GM08714 (cell line): ENCODE results near the gene CERKL.

ENCODE experiments used
- H3K4me3 ChIP-seq: fragments of 200-500 bp; sonication (Bioruptor generic); 2 replicates; pipeline ENCODE4 v1.5.1; 2014; ENCODE audit warnings: mild to moderate bottlenecking, low read length, inconsistent platforms
- ZNF274 ChIP-seq: IDR thresholded peaks from 2 replicates; pipeline ENCODE4 v1.6.1; 2012; ENCODE audit warnings: mild to moderate bottlenecking, low read depth, low read length

The CERKL gene

DNA sequence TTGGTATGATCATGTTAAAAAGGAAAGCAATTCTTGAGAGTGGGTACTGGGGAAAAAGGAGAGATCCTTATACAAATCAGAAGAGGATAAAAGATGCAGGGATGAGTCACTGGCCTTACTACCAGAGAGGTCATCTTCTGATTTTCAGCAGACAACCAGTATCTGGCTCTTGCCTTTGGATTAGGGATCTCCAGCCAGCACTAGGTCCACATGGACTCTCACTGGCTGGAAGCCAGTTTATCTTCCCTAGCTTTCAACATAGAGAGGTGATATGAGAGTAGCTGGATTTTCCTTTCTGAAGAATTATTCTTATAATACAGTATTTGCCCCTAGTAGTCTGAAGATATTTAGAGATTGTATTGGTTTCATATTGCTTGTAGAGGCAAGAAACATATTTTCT is 30.2 kb downstream of the CERKL start:
- no peak for TF ChIP-seq ZNF274
- H3K4me3 ChIP-seq, result no peak overlapping the region

DNA sequence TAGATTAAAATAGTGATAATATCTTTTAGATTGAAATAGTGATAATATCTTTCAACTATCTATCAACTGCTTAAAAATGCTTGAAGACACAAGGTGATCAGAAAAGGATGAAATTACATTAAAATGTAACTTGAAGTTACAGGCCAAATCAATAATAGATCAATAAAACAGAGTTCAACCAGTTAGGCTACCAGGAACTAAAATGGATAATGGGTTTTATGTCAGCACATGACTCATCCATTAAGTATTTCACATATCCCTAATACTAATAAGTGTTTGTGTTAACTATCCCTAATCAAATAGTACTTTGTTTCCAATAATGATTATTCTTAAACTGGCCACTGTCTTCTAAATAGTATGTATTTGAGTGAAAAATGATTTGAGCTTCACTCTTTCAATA is 33.7 kb downstream of the CERKL start:
- no peak overlapping the region for H3K4me3 ChIP-seq
- no peak for TF ChIP-seq ZNF274

DNA sequence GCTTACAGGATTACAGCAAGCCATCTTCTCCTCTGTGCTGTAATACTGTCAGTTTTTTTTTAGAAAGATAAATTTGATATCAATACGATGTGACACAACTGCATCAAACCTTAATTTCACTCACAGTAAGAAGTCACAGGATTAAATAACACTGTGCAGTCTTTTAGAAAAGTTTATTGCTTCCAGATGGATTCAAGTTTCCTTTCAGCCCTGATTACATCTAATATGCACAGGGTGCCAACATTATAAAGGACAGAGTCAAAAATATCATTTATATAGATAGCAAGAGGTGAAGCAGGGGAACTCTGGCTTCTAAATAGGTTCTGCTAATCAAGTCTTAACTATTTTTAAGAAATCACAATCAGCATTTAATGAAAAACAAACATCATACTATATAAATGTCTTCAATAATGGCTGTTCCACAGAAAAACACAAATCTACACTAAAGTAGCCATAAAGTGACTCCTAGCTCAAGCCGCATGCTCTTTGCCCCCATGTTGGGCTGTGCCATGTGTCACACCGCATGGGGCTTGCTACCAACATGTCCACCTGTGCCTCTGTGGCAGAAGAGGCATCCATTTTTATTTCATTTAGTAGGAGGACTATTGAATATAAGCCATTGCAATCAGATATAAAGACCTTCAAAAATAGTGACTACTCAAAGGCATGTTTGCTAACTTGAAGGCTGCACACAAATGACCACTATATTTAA is 35.0 kb downstream of the CERKL start:
- no peak for TF ChIP-seq ZNF274
- no peak overlapping the region for H3K4me3 ChIP-seq

DNA sequence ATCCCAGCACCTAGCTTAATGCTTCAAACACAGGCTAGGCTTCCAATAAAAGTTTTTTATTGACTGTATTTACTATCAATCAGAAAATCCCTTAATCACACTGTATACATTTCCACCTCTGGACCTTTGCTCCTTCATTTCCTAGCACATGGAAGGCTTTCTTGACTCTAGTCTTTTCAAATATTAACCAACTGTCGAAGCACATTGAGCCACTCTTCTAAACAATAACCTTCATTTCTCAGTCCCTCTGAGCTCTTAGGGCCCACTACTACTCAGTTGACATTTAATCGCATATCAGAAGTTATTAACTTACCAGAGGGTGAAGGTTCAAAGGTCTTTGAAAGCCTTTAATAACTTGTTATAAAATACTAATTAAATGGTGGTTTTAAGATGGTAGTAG is 37.4 kb downstream of the CERKL start:
- no peak overlapping the region for H3K4me3 ChIP-seq
- no peak for TF ChIP-seq ZNF274

DNA sequence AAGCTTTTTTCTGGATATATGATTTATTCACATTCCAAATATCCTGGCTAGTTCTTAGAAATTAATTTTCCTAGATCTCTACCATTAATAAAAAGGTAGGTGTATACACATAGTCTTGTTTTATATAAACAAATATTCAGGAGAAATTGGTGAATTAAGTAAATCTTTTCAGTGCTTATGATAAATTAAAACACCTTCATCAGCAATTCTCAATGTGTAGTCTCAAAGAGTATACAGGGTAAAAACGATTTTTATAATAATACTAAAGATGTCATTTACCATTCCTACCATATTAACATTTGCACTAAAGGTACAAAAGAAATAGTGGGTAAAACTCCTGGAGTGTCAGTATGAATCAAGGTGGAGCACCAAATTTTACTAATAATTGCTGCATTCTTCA is 40.2 kb downstream of the CERKL start:
- TF ChIP-seq ZNF274, result no peak

DNA sequence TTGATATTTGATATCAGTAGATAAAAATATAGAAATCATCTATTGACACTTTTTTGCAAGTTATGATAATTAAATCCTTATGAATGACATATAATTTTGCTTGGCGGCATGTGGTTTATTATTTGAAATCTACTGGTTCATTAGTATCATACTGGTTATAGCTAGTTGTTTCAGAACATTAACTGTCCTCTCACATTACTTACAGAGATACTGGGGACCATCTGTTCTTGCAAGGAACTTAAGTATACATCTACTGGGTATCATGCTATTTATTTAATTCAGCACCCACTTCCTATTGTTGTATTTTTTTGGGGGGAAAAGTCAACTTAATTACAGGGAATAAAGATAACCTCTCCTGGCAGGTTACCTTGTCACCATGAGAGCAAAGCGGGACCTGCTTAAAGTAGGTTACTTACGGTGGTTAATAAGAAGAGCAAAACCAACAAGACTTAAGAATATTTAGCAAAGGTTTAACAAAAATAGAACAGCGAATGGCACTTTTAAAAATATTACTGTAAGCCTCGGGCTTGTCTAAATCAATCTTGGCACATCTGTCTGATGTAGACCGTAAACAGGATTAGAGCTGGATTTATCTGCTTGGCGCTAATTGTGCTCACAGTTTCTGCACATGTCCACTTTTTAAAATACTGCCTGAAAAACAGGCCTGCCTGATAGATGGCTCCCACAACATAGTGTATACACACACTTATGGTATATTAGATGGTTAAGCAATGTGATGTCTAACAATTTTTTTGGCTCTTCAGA is 41.8 kb downstream of the CERKL start:
- no peak overlapping the region for H3K4me3 ChIP-seq
- no peak for TF ChIP-seq ZNF274

More for the DNA sequence above, 40.2 kb downstream of the CERKL start:
- no peak overlapping the region for H3K4me3 ChIP-seq

DNA sequence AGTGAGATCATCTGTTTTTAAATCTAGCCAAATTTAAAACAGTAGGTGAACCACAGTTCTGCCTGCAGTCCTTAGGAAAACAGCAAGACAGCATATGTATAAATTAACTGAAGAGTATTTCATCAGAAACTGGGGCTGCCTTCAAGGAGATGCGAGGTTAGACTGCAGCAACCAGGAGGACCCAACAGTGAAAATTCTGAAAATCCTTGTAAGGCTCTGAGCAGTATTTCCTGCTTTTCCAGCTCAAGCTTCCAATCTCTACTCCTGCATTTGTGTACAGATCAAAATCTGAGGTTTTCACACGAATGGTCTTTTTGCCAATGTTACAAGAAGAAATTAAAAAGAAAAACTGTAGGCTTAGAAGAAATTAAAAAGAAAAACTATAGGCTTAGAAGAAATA is 43.7 kb downstream of the CERKL start:
- no peak overlapping the region for H3K4me3 ChIP-seq

DNA sequence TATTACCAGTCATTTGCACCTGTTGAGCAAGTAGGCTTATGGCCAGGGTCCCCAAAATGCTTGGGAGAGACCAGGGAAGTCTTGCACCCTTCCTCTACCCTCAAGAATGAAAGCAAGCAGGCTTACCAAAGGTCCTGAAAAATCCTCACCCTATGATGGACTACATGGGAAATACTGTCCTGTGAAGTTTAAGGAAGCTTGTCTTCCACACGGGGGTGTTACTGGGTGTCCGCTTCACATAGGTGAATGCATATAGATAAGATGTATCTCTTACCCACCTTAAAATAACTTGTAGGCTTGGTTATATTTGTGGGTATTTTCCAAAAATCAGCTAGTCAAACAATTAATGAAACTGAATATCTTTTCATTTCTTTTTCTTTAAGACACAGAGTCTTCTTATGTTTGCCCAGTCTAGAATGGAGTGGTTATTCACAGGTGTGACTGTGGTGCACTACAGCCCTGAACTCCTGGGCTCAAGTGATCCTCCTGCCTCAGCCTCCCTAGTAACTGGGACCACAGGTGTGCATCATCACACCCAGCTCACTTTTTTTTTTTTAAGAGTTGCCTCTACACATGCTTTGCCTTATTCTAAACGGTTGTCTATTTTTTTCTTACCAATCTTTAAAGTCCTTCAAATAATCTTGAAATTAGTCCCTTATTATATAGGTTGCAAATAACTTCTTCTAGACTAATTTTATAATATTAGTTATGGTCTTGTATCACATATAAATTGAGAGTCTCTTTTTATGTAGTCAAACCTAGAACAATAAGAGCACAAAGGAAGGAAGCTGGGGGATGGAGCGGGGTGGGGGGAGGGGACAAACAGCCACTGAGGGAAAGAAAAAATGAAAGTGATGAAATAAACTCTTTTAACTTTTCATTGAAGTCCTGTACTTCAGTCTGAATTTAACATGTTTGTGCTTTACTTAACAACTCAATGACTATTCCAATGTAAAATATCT is 49.0 kb downstream of the CERKL start:
- no peak for TF ChIP-seq ZNF274

More for the DNA sequence above, 43.7 kb downstream of the CERKL start:
- no peak for TF ChIP-seq ZNF274

DNA sequence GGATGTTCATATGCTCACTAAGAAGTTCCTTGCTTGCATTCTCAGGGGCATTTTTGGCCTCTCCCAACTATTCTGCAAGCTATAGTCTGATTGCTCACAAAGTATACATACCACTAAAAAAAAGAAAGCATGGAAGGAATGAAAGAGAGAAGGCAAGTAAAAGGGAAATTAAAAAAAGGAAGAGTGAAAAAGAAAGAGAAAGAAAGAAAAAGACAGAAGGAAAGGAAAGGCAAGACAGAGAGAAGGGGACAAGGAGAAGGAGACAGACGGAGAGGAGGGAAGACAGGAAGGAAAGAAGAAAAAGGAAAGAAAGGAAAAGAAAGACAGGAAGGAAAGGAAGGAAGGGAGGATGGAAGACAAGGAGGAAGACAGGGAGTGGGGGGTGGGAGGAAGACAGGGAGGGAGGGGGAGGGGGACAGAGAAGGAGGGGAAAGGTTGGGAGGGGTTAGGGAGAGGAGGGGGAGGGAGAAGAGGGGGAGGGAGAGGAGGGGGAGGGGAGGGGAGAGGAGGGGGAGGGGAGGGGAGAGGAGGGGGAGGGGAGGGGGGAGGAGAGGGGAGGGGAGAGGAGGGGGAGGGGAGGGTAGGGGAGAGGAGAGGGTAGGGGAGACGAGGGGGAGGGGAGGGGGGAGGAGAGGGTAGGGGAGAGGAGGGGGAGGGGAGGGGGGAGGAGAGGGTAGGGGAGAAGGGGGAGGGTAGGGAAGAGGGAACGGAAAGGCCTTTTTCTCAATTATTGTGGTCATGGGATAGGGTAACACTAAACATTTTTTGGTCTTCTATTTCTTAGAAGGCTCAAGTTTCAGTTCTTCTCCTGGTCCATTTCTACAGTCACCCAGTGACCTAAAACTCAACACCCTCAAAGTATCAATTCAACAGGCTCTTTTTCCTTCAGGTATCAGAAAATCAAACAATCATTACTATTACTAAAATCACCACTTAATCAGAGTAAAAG is 50.7 kb downstream of the CERKL start:
- no peak for TF ChIP-seq ZNF274
- no peak overlapping the region for H3K4me3 ChIP-seq

More for the DNA sequence above, 49.0 kb downstream of the CERKL start:
- no peak overlapping the region for H3K4me3 ChIP-seq

DNA sequence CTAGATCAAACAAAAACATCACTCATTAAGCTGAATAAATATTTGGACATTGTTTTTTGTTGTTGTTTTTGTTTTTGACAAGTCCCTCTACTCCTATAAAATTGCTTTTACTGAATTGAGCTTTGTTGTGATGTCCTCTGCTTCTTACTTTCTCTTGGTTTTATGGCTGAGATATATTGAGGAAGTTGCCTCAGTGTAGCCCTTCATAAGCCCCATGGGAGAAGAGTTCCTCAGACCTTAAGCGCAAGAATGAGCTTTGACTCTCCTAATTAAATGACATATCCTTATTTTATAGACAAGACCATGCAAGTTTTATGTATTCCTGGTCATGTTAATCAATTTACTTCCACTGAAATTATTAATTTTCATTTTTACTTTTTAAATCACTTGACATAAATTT is 54.9 kb downstream of the CERKL start:
- TF ChIP-seq ZNF274, result no peak
- no peak overlapping the region for H3K4me3 ChIP-seq

DNA sequence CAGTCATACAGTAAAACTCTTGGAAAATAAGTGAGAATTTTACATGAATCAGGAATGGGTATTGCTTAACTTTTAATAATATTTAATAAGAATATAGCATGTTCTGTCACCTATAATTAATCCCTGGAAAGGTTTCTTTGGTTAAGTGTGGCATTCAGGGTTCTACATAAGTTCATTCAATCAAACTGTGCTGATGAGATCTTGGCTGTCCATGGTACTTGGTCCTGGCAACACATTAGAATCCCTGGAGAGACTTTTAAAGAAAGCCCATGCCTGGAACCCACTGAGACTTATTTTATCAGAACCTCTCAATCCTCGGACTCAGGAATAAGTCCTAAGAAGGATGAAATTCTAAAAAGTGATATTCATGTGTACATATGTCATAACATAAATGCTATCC is 60.3 kb downstream of the CERKL start:
- TF ChIP-seq ZNF274, result no peak
- H3K4me3 ChIP-seq, result no peak overlapping the region

DNA sequence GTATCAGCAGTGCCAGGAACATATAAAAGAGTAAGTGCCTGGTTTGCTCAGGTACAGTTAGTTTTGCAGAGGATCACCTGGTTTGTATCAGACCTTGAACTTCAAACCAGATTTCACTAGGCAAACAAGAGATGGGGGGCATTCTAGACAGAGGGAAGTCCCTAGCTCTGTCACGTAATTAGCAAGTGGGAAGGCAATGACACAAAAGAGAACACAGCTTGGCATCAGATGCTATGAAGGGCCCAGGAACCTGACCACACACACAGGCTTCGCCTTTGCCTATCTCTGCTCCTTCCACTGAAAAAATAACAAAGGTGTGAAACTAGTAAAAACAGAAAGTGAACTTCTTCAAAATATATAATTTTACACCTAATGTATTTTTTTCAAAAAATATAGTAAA is 62.6 kb downstream of the CERKL start:
- H3K4me3 ChIP-seq, result no peak overlapping the region
- no peak for TF ChIP-seq ZNF274

DNA sequence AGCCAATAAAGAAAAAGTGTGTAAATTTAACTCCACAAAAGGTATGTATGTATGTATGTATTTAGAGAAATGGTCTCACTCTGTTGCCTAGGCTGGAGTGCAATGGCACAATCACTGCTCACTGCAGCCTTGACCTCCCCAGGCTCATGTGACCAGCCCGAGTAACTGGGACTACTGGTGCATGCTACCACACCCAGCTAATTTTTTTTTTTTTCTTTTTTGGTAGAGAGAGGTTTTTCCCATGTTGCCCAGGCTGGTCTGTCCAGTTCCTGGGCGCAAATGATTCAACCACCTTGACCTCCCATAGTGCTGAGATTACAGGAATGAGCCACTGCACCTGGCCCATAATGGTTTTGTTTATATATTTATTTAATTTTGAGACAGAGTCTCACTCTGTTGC is 67.1 kb downstream of the CERKL start:
- no peak overlapping the region for H3K4me3 ChIP-seq
- TF ChIP-seq ZNF274, result no peak
